ENCODE results near the gene CNTROB. TPM values are rescaled to one million over a fixed set of nuclear protein-coding genes. Genes with fewer than 3 reads are reported as not detected.

Gene CNTROB
- total RNA-seq (2022; extraction: Qiagen RNA extraction; ENCODE audit: low read depth), result 37.7 to 45.9 TPM (median 41.4 TPM) in 5 replicates

GRCh38 chr17:7931709-7932482 lies at the start of gene CNTROB, which contains the start of gene TRAPPC1:
CNTROB (plus strand) TSS chr17:7932206; CDS start chr17:7933080, 874 bp downstream.
TRAPPC1 (minus strand) TSS chr17:7931946; CDS start chr17:7931829, 117 bp downstream.

GRCh38 chr17:7888184-7888920 lies 43.7 kb upstream of the CNTROB start, which contains the start of gene CHD3:
CHD3 (plus strand) TSS chr17:7888789; CDS start chr17:7889001, 212 bp downstream.

GRCh38 chr17:7915611-7916384 lies 16.2 kb upstream of the CNTROB start, which contains the start of gene RNF227:
RNF227 (minus strand) TSS chr17:7916289; CDS start chr17:7916195, 94 bp downstream.

GRCh38 chr17:7929158-7930023 lies 2.6 kb upstream of the CNTROB start, which contains the start of gene KCNAB3:
KCNAB3 (minus strand) TSS chr17:7929856; CDS start chr17:7929435, 421 bp downstream.

Other genes starting within 250 kb of the CNTROB start
- 50.2 to 60.1 TPM (median 56.6 TPM) in 5 replicates for gene TP53, start 244.7 kb upstream of the CNTROB start, total RNA-seq (2022; extraction: Qiagen RNA extraction; ENCODE audit: low read depth)
- gene WRAP53, start 243.7 kb upstream of the CNTROB start, total RNA-seq (2022; extraction: Qiagen RNA extraction; ENCODE audit: low read depth), result 33.2 to 47.3 TPM (median 45.3 TPM) in 5 replicates
- gene EFNB3, start 227.0 kb upstream of the CNTROB start, total RNA-seq (2022; extraction: Qiagen RNA extraction; ENCODE audit: low read depth), result 1.2 to 1.9 TPM (median 1.6 TPM) in 5 replicates
- gene DNAH2, start 214.5 kb upstream of the CNTROB start, total RNA-seq (2022; extraction: Qiagen RNA extraction; ENCODE audit: low read depth), result 0.01 to 0.09 TPM (median 0.02 TPM) in 5 replicates
- 17.7 to 24.0 TPM (median 19.0 TPM) in 5 replicates for gene KDM6B, start 98.0 kb upstream of the CNTROB start, total RNA-seq (2022; extraction: Qiagen RNA extraction; ENCODE audit: low read depth)
- gene TMEM88, start 77.1 kb upstream of the CNTROB start, total RNA-seq (2022; extraction: Qiagen RNA extraction; ENCODE audit: low read depth), result 0.57 to 1.7 TPM (median 0.96 TPM) in 5 replicates
- 191 to 232 TPM (median 215 TPM) in 5 replicates for gene NAA38, start 74.6 kb upstream of the CNTROB start, total RNA-seq (2022; extraction: Qiagen RNA extraction; ENCODE audit: low read depth)
- 21.2 to 25.1 TPM (median 23.1 TPM) in 5 replicates for gene CYB5D1, start 74.2 kb upstream of the CNTROB start, total RNA-seq (2022; extraction: Qiagen RNA extraction; ENCODE audit: low read depth)
- gene CHD3, start 43.4 kb upstream of the CNTROB start, total RNA-seq (2022; extraction: Qiagen RNA extraction; ENCODE audit: low read depth), result 66.5 to 79.7 TPM (median 70.3 TPM) in 5 replicates
- gene RNF227, start 15.9 kb upstream of the CNTROB start, total RNA-seq (2022; extraction: Qiagen RNA extraction; ENCODE audit: low read depth), result 1.4 to 2.0 TPM (median 1.6 TPM) in 5 replicates
- gene KCNAB3, start 2.4 kb upstream of the CNTROB start, total RNA-seq (2022; extraction: Qiagen RNA extraction; ENCODE audit: low read depth), result 1.8 to 3.3 TPM (median 2.4 TPM) in 5 replicates
- 271 to 324 TPM (median 289 TPM) in 5 replicates for gene TRAPPC1, start 260 bp upstream of the CNTROB start, total RNA-seq (2022; extraction: Qiagen RNA extraction; ENCODE audit: low read depth)
- gene GUCY2D, start 70.4 kb downstream of the CNTROB start, total RNA-seq (2022; extraction: Qiagen RNA extraction; ENCODE audit: low read depth), result not detected in 5 replicates
- gene ALOX15B, start 106.9 kb downstream of the CNTROB start, total RNA-seq (2022; extraction: Qiagen RNA extraction; ENCODE audit: low read depth), result not detected in 5 replicates
- gene ALOX12B, start 155.5 kb downstream of the CNTROB start, total RNA-seq (2022; extraction: Qiagen RNA extraction; ENCODE audit: low read depth), result 0.75 to 2.1 TPM (median 1.2 TPM) in 5 replicates
- gene ALOXE3, start 186.3 kb downstream of the CNTROB start, total RNA-seq (2022; extraction: Qiagen RNA extraction; ENCODE audit: low read depth), result 5.9 to 9.7 TPM (median 6.4 TPM) in 5 replicates
- 0.63 to 1.6 TPM (median 1.3 TPM) in 5 replicates for gene HES7, start 191.9 kb downstream of the CNTROB start, total RNA-seq (2022; extraction: Qiagen RNA extraction; ENCODE audit: low read depth)
- gene PER1, start 220.2 kb downstream of the CNTROB start, total RNA-seq (2022; extraction: Qiagen RNA extraction; ENCODE audit: low read depth), result 4.0 to 6.3 TPM (median 4.6 TPM) in 5 replicates
- gene VAMP2, start 230.7 kb downstream of the CNTROB start, total RNA-seq (2022; extraction: Qiagen RNA extraction; ENCODE audit: low read depth), result 21.5 to 27.7 TPM (median 25.6 TPM) in 5 replicates
- 16.2 to 19.5 TPM (median 18.8 TPM) in 5 replicates for gene TMEM107, start 244.2 kb downstream of the CNTROB start, total RNA-seq (2022; extraction: Qiagen RNA extraction; ENCODE audit: low read depth)